Measurements from ENCODE around the gene RICTOR. TPM values are rescaled to one million over a fixed set of nuclear protein-coding genes. Genes with fewer than 3 reads are reported as not detected.

RICTOR gene
- total and polyA plus RNA-seq, 4 donors: 4.9 to 102 (median 19.7) TPM

DNA sequence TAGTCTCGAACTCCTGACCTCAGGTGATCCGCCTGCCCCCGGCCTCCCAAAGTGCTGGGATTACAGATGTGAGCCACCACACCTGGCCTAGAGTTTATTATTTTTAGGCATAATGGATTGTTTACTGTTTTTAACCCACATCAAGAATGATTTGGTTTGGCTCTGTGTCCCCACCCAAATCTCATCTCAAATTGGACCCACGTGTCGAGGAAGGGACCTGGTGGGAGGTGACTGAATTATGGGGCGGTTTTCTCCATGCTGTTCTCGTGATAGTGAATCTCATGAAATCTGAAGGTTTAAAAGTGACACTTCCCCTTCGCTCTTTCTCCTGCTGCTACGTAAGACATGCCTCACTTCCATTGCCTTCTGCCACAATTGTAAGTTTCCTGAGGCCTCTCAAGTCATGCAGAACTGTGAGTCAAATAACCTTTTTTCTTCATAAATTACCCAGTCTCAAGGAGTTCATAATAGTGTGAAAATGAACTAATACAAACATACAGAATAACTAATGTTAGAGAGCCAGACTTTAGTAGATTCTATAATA lies 88.2 kb downstream of the RICTOR start:
- Histone ChIP-seq H3K27me3 (ENCODE audit: control insufficient read depth in 3 of 3, insufficient read depth in 3 of 3, low read length in 2 of 3) (no peaks in the 10 kb centered on the region), H3K36me3 (ENCODE audit: control insufficient read depth in 4 of 4, insufficient read depth in 4 of 4, low read length in 4 of 4) (peaks cover 2 to 12% (median 7%) of the 10 kb centered on the region in 4 donors), H3K9ac (ENCODE audit: insufficient read depth in 1 of 2, low read length in 2 of 2) (no peak overlapping the region), H3K4me3 (no peak overlapping the region), H3K27ac (ENCODE audit: low read depth in 1 of 2, low read length in 1 of 2) (no peak overlapping the region), H3K9me3 (ENCODE audit: control insufficient read depth in 4 of 4, insufficient read depth in 3 of 4, low read length in 3 of 4) (no peaks in the 10 kb centered on the region), H3K4me1 (ENCODE audit: control insufficient read depth in 5 of 5, insufficient read depth in 5 of 5, low read length in 5 of 5) (no peaks in the 10 kb centered on the region)
- no peak for TF ChIP-seq CTCF (IDR thresholded peaks at IDR 0.05; ENCODE audit: control extremely low read depth, extremely low read depth)
- no peak for ATAC-seq (ENCODE audit: insufficient read depth, low FRiP score)
- WGBS, 2 donors: 92 to 95% methylated on average over 9 of the region's 9 CpGs
- DNase-seq: no peak

DNA sequence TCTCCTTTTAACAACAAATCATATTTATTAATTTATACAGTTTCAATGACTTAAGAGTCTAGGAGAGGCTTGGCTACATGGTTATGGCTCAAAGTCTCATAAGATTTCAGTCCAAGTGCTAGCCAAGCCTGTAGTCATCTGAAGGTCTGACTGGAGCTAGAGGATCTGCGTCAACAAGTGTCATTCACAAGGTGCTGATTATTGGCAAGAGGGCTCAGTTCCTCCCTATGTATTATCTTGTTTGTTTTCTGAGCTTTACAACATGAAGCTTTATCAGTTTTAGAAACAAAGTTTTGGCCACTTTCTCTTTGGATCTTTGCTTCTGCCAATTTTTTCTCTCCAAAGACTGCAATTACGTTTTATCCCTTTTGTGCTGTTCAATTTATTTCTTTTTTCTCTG lies 94.7 kb downstream of the RICTOR start:
- TF ChIP-seq CTCF (IDR thresholded peaks at IDR 0.05; ENCODE audit: control extremely low read depth, extremely low read depth): no peak
- no peaks in the 10 kb centered on the region for H3K9me3 ChIP-seq (ENCODE audit: control insufficient read depth in 4 of 4, insufficient read depth in 3 of 4, low read length in 3 of 4)
- H3K9ac ChIP-seq (ENCODE audit: insufficient read depth in 1 of 2, low read length in 2 of 2): no peak overlapping the region
- ATAC-seq (ENCODE audit: insufficient read depth, low FRiP score): no peak
- peaks cover 2 to 5% (median 4%) of the 10 kb centered on the region in 4 donors for H3K36me3 ChIP-seq (ENCODE audit: control insufficient read depth in 4 of 4, insufficient read depth in 4 of 4, low read length in 4 of 4)
- H3K4me1 ChIP-seq (ENCODE audit: control insufficient read depth in 5 of 5, insufficient read depth in 5 of 5, low read length in 5 of 5): peaks cover 0 to 3% (median 0%) of the 10 kb centered on the region in 5 donors
- no peak overlapping the region for H3K4me3 ChIP-seq
- H3K27ac ChIP-seq (ENCODE audit: low read depth in 1 of 2, low read length in 1 of 2): no peak overlapping the region
- no peaks in the 10 kb centered on the region for H3K27me3 ChIP-seq (ENCODE audit: control insufficient read depth in 3 of 3, insufficient read depth in 3 of 3, low read length in 2 of 3)
- WGBS, 2 donors: 89 to 98% methylated on average over 2 of the region's 2 CpGs
- no peak for DNase-seq

GRCh38 chr5:38978036-38978435 lies 96.2 kb downstream of the RICTOR start:
- Histone ChIP-seq H3K4me3 (no peak overlapping the region), H3K36me3 (ENCODE audit: control insufficient read depth in 4 of 4, insufficient read depth in 4 of 4, low read length in 4 of 4) (peaks cover 3 to 9% (median 5%) of the 10 kb centered on the region in 4 donors), H3K27me3 (ENCODE audit: control insufficient read depth in 3 of 3, insufficient read depth in 3 of 3, low read length in 2 of 3) (no peaks in the 10 kb centered on the region), H3K4me1 (ENCODE audit: control insufficient read depth in 5 of 5, insufficient read depth in 5 of 5, low read length in 5 of 5) (peaks cover 0 to 3% (median 0%) of the 10 kb centered on the region in 5 donors), H3K9me3 (ENCODE audit: control insufficient read depth in 4 of 4, insufficient read depth in 3 of 4, low read length in 3 of 4) (no peaks in the 10 kb centered on the region), H3K27ac (ENCODE audit: low read depth in 1 of 2, low read length in 1 of 2) (no peak overlapping the region), H3K9ac (ENCODE audit: insufficient read depth in 1 of 2, low read length in 2 of 2) (no peak overlapping the region)
- ATAC-seq (ENCODE audit: insufficient read depth, low FRiP score) (no peak), DNase-seq (no peak)
- TF ChIP-seq CTCF (IDR thresholded peaks at IDR 0.05; ENCODE audit: control extremely low read depth, extremely low read depth): no peak

DNA sequence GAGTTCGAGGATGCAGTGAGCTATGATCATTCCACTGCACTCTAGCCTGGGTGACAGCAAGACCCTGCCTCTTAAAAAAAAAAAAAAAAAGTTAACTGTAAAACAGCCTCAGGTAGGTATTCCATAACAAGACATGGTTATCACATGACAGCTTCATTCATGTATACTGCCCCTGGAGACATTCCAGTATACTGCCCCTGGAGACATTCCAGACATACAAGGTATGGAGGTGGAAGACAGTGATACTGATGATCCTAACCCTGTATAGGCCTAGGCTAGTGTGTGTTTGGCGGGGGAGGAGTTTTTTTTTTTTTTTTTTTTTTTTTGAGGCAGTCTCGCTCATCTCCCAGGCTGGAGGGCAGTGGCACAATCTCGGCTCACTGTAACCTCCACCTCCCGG lies 105.5 kb downstream of the RICTOR start:
- Histone ChIP-seq H3K4me1 (ENCODE audit: control insufficient read depth in 5 of 5, insufficient read depth in 5 of 5, low read length in 5 of 5) (peaks cover 0 to 4% (median 0%) of the 10 kb centered on the region in 5 donors), H3K27ac (ENCODE audit: low read depth in 1 of 2, low read length in 1 of 2) (no peak overlapping the region), H3K9me3 (ENCODE audit: control insufficient read depth in 4 of 4, insufficient read depth in 3 of 4, low read length in 3 of 4) (no peaks in the 10 kb centered on the region), H3K27me3 (ENCODE audit: control insufficient read depth in 3 of 3, insufficient read depth in 3 of 3, low read length in 2 of 3) (no peaks in the 10 kb centered on the region), H3K36me3 (ENCODE audit: control insufficient read depth in 4 of 4, insufficient read depth in 4 of 4, low read length in 4 of 4) (peaks cover 0 to 12% (median 7%) of the 10 kb centered on the region in 4 donors), H3K4me3 (no peak overlapping the region), H3K9ac (ENCODE audit: insufficient read depth in 1 of 2, low read length in 2 of 2) (no peak overlapping the region)
- no peak for TF ChIP-seq CTCF (IDR thresholded peaks at IDR 0.05; ENCODE audit: control extremely low read depth, extremely low read depth)
- ATAC-seq (ENCODE audit: insufficient read depth, low FRiP score) (no peak), DNase-seq (no peak)
- WGBS, 2 donors: 94 to 99% methylated on average over 5 of the region's 5 CpGs
